NB4 (cell line): ENCODE measurements around the gene GALK2.
"Not testable (repeated sequence)": the region's sequence is repeated elsewhere in the genome, so short reads cannot be mapped to it uniquely, and the experiment has no call there.

Source experiments
- MAX ChIP-seq: IDR thresholded peaks from 2 replicates; pipeline ENCODE4 v1.6.1; 2011; ENCODE audit warnings: low read depth, low read length
- TF ChIP-seq, protein P1 (sequence below): IDR thresholded peaks from one replicate; pipeline ENCODE4 v1.5.1; 2012; ENCODE audit warnings: low read depth, low read length

DNA sequence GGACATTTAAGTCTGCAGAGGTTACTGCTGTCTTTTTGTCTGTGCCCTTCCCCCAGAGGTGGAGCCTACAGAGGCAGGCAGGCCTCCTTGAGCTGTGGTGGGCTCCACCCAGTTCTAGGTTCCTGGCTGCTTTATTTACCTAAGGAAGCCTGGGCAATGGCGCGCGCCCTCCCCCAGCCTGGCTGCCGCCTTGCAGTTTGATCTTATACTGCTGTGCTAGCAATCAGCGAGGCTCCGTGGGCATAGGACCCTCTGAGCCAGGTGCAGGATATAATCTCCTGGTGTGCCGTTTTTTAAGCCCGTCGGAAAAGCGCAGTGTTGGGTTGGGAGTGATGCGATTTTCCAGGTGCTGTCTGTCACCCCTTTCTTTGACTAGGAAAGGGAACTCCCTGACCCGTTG, 95.1 kb downstream of the GALK2 start:
- TF ChIP-seq, protein P1, sequence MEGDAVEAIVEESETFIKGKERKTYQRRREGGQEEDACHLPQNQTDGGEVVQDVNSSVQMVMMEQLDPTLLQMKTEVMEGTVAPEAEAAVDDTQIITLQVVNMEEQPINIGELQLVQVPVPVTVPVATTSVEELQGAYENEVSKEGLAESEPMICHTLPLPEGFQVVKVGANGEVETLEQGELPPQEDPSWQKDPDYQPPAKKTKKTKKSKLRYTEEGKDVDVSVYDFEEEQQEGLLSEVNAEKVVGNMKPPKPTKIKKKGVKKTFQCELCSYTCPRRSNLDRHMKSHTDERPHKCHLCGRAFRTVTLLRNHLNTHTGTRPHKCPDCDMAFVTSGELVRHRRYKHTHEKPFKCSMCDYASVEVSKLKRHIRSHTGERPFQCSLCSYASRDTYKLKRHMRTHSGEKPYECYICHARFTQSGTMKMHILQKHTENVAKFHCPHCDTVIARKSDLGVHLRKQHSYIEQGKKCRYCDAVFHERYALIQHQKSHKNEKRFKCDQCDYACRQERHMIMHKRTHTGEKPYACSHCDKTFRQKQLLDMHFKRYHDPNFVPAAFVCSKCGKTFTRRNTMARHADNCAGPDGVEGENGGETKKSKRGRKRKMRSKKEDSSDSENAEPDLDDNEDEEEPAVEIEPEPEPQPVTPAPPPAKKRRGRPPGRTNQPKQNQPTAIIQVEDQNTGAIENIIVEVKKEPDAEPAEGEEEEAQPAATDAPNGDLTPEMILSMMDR = not testable (repeated sequence)
- not testable (repeated sequence) for TF ChIP-seq MAX
